WTC11 (cell line): ENCODE data around the gene DYNLL1.

Experiments
- CTCF ChIP-seq: fragments of 200-600 bp; IDR thresholded peaks from 2 replicates; pipeline ENCODE4 v1.8.0; 2022; ENCODE audit warnings: antibody characterized with exemption
- E2F5 ChIP-seq: sonication (generic); formaldehyde crosslinking; IDR thresholded peaks from 2 replicates; pipeline ENCODE4 v1.8.1; 2022; ENCODE audit warnings: mild to moderate bottlenecking, moderate library complexity, missing genetic modification reagents
- USF2 ChIP-seq: sonication (generic); formaldehyde crosslinking; IDR thresholded peaks from 2 replicates; pipeline ENCODE4 v1.8.1; 2023; ENCODE audit warnings: mild to moderate bottlenecking, missing genetic modification reagents, moderate library complexity
- ZNF219 ChIP-seq: sonication (generic); formaldehyde crosslinking; IDR thresholded peaks from 2 replicates; pipeline ENCODE4 v1.8.0; 2023; ENCODE audit warnings: missing genetic modification reagents, mild to moderate bottlenecking, borderline replicate concordance

GRCh38 chr12:120490833-120491512 is 4.9 kb upstream of the DYNLL1 start:
- TF ChIP-seq ZNF219 (no peak), CTCF (no peak), USF2 (CRISPR knock-in tag) (no peak), E2F5 (CRISPR knock-in tag) (no peak)
